GM19468 (cell line): ENCODE measurements around the gene TBC1D16.
"Not testable (repeated sequence)": the region's sequence is repeated elsewhere in the genome, so short reads cannot be mapped to it uniquely, and the experiment has no call there.

Experiments
- ATAC-seq: cut with Tn5 transposase; IDR thresholded peaks from one replicate; pipeline ENCODE4 v1.9.1; 2021; ENCODE audit warnings: mild to moderate bottlenecking, moderate library complexity, moderate number of reproducible peaks; ENCODE audit not compliant: unreplicated experiment; ENCODE audit errors: extremely low read depth

The TBC1D16 gene

GRCh38 chr17:80053102-80053501 is 17.4 kb upstream of the TBC1D16 start:
- ATAC-seq: no peak

GRCh38 chr17:80051681-80052080 is 16.0 kb upstream of the TBC1D16 start:
- no peak for ATAC-seq

- ATAC-seq: no peak
Measured at GRCh38 chr17:80050706-80051105, 15.0 kb upstream of the TBC1D16 start.

- no peak for ATAC-seq
Measured at GRCh38 chr17:80049986-80050385, 14.3 kb upstream of the TBC1D16 start.

DNA sequence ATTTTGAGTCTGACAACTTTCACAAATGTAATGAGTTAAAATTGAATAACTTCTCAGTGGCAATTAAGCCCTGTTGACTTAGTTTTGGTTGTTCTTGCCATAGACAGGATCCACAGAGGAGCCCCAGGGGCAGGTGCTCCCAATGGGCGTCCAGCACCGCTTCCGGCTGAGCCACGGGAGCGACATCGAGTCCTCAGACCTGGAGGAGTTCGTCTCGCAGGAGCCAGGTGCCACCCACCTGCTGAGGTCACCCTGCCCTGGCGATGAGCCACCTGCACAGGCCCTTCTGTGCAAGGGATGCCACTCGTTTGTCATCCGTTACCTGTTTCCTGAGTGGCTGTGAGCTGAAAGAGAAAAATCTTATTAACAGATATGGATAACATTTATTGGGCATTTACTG is 11.5 kb upstream of the TBC1D16 start:
- ATAC-seq: no peak

DNA sequence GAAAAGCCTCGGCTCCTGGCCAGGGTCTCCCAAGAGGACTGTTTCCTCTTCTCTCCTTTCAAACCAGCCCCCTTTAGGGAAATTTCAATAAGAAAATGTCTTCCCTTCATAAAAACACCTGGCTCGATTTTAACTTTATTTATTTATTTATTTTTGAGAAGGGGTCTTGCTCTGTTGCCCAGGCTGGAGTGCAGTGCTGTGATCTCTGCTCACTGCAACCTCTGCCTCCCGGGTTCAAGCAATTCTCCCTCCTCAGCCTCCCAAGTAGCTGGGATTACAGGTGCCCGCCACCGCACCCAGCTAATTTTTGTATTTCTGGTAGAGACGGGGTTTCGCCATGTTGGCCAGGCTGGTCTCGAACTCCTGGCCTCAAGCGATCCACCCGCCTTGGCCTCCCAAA is 11.0 kb upstream of the TBC1D16 start:
- not testable (repeated sequence) for ATAC-seq

DNA sequence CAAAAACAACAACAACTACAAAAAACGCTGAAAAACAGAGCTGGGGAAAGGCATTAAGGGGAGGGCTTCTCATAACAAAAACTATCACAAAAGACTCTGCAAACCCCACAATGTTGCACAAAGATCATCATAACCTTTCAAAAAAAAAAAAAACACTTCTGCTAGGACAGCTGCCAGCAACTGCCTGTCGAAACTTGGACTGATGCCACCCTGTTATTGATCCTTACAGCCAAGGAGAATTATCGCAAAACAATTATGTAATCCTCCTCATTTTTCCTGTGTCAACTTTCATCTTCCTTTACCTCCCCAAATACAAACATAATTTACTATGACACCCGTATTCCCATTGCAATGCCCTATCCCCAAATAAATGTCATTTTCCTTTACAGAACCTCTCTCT is 10.0 kb upstream of the TBC1D16 start:
- ATAC-seq: no peak

- no peak for ATAC-seq
Measured at GRCh38 chr17:80043963-80044362, 8.3 kb upstream of the TBC1D16 start.

DNA sequence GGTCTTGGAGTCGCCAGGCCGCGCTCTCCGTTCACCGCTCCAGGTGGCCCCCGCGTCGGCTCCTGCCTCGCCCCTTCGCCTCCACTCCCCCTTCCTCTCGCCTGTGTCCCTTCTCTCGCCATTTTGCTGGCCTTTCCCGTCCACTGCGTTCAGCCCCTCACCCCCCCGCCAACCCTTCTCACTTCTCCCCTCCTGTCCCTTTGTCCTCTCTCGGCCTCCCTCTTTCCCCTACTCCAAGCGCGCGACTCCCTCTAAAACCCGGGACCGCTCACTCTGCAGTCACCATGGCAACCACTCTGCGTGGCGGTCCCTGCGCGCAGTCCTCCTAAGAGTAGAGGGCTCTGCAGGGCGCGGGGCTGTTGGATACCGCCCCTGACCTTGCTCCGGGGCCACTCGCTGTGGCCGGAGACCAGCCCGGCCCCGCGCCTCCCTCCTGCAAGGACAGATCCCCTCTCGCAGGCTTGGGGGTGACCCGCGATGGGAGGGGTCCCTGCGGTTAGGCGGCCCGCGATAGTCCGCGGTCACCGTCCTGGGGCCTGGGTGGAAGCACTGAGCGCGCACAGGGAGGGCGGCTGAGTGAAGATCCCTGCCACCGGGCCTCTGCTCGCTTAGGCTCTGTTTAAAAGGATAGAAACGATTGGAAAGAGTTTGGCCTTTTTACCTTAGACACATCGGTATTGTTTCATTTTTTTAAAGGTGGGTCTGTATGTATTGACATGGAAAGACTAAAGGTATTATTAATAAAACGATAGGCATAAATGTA is 1.2 kb upstream of the TBC1D16 start:
- ATAC-seq: no peak

GRCh38 chr17:80035937-80036714 is 454 bp upstream of the TBC1D16 start, which contains the start of gene CCDC40:
TSS of gene CCDC40 (plus strand) at chr17:80036642. CDS start at chr17:80036663, 21 bp downstream.
- ATAC-seq: no peak

GRCh38 chr17:80034791-80035686 is 633 bp downstream of the TBC1D16 start:
- no peak for ATAC-seq

- ATAC-seq: no peak
Measured at GRCh38 chr17:80033840-80034239, 1.8 kb downstream of the TBC1D16 start.

DNA sequence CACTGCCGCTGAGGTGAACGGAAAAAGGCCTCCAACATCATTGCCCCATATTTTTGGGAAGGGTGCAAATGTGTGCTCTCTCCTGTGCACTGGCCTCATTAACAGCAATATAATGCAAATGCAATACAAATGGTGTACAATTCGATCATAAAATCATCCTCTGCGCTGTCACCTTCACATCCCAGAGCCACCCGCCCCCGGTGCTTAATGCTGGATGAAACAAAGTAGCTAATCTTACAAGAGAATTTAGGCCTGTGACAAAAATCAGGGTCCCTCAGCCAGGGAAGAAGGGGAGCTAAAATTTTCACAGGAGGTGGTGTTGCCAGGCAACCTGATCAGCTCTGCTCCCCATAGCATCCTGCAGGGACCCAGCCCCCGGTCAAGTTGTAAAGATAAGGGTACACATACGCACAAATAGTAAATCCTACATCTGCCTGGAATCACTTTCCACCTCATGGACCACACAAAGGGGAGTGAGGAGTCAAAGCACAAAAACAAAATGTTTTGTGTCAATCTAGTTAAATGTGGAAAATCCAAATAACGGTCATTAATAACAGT is 3.0 kb downstream of the TBC1D16 start:
- no peak for ATAC-seq

DNA sequence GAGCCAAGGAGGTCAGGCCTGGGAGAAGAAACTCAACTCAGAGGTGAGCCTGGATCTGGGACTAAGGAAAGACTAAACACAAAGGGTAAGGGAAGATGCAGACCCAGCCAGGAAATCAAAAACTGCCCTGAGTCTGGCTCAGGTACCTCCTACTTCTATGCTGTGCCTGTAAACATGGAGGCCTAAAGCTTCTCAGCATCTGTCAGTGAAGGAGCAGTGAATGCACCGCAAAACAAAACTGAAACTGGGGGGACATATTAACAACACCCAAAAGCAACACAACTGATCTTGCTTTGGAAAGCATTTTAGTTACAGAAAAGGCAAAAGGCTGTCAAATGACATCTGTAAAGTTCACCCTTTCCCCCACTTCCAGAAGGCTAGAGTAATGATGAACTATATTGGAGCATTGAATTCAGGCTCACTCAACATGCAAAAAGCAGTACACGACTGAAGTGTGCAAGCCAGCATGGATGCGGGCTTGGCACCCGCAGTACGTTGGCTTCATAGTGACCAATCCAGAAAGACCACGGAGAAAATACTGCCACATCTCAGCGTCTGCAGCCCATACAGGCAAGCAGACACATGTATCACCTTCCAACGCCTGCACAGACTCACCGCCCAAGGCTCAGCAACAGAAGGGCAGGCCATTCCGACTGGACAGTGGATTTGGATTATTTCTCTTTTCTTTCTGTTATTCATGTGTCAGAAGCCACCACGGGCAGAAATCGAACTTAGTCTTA is 3.8 kb downstream of the TBC1D16 start:
- no peak for ATAC-seq

DNA sequence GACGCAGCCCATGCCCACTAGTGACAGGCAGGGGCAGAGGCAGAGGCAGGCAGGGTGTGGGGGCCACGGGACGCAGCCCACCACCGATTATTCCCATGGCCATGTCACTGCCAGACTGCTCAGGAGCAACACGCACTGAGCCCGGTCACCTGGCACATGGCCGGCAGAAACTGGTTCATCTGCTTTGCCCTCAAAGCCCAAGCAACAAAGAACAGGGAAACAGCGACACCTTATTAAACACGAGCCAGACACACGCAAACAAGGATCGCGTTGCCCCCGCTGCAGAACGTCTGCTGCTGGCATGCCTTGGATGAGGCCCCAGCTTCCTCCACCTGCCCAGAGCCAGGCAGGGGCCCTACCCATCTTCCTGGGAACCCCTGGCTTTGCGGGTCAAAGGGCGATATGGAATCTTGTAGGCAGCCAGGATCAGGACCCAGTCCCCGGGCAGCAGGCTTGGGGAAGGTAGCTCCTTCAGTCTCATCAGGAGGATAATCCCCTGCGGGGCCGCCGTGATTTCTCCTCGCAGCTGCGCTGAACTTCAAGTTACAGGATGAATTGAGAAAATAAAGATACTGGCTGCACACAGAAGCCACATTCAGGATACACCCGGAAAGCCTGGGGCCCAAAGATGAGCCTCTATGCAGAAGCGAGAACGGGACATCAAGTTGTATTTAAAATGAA is 4.8 kb downstream of the TBC1D16 start:
- no peak for ATAC-seq

DNA sequence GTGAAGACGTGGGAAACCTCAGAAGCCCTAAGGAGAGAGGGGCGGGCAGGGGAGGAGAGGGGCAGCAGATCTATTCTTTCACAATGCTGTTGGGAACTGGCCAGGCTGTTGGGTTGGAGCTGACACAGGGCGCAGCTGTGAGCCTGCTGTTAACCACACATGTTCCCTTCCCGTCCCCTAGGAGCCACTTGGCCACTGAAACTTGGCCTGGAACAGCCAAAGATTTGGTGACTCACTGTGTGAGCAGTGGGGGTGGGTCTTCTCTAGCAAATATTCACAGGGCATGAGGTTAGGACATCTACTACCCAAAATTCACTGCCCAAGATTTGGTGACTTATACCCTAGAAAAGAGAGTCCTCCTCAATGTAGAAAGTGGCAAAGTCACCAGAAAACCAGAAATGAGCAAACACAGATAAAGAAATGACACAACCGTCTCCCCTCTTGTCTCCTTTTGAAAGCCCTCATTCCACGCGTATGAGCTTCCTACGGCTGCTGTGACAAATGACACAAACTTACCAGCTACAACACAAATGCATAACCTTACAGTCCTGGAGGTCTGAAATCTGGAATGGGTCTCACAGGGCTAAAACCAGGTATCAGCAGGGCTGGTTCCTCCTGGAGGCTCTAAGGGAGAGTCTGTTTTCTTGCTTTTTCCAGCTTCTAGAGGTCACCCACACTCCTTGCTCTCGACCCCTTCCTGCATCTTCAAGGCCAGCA is 6.3 kb downstream of the TBC1D16 start:
- no peak for ATAC-seq

- ATAC-seq: no peak
Measured at GRCh38 chr17:80028030-80028429, 7.6 kb downstream of the TBC1D16 start.

DNA sequence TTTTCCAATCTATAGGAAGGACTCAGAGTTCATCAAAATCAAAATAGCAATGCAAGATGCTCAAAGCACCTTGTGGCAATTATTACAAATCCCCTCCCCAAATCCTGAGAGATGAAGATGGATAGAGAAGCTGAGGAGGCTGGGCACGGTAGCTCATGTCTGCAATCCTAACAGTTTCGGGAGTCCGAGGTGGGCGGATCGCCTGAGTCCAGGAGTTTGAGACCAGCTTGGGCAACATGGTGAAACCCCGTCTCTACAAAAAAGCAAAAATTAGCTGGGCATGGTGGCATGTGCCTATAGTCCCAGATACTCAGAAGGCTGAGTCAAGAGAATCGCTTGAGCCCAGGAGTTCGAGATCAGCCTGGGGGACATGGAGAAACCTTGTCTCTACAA is 8.6 kb downstream of the TBC1D16 start:
- ATAC-seq: no peak
